ENCODE measurements around the gene SRPK3.

GRCh38 chrX:153804621-153805020 lies 23.8 kb downstream of the SRPK3 start:
- TF ChIP-seq CTCF (IDR thresholded peaks at IDR 0.05; ENCODE audit: low read length) (no peak), EZH2 (IDR thresholded peaks at IDR 0.05; ENCODE audit: borderline replicate concordance, low read length) (no peak)
